ENCODE data around the gene ADARB2.
"Not testable (repeated sequence)": the region's sequence is repeated elsewhere in the genome, so short reads cannot be mapped to it uniquely, and the experiment has no call there.

The ADARB2 gene

DNA sequence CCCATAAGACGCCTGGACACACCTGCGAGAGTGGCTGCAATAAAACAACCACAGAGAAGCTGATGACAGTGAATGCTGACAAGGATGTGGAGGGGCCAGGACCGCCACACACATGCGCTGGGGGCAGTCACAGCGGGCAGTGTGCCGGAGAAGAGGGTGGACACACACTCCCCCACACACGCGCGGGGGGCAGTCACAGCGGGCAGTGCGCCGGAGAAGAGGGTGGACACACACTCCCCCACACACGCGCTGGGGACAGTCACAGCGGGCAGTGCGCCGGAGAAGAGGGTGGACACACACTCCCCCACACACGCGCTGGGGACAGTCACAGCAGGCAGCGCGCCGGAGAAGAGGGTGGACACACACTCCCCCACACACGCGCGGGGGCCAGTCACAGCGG lies 273.4 kb downstream of the ADARB2 start:
- not testable (repeated sequence) for DNase-seq (ENCODE audit: low spot score)

DNA sequence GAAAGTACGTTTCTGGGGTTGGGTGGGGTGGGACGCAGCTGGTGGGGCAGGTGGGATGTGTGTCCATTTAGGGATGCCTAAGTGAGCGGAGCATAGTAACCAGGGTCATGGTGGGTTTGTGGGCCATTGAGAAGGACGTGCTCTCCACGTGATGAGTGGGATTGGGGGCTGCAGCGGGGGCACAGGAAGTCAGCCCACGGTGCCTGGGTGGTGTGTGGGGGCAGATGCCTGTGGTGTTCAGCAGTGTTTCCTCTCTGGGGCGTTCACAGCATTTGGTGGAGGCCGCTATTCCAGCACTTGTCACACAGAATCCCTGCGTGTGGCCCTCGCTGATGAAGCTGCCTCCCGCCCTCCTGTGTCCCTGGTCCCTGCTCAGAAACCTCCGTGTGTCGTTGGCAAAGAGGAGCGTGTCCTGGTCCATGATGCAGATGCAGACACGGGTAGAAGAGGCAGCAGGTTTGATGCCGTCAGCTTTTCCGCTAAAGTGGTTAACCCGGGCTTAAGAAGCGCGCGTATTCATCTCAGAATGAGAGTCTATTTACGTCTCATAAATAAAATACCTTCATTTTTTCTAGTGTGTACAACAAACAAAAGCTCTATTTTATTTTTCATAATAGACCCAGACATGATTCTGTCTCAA lies 274.2 kb downstream of the ADARB2 start:
- DNase-seq (ENCODE audit: low spot score), result no peak

- no peak for DNase-seq (ENCODE audit: low spot score)
Measured at GRCh38 chr10:1462521-1462920, 274.8 kb downstream of the ADARB2 start.

GRCh38 chr10:1462032-1462431 lies 275.3 kb downstream of the ADARB2 start:
- no peak for DNase-seq (ENCODE audit: low spot score)

GRCh38 chr10:1461016-1461415 lies 276.3 kb downstream of the ADARB2 start:
- DNase-seq (ENCODE audit: low spot score), result no peak

- not testable (repeated sequence) for DNase-seq (ENCODE audit: low spot score)
Measured at GRCh38 chr10:1459664-1460063, 277.7 kb downstream of the ADARB2 start.

- DNase-seq (ENCODE audit: low spot score), result no peak
Measured at GRCh38 chr10:1454951-1455350, 282.4 kb downstream of the ADARB2 start.

- no peak for DNase-seq (ENCODE audit: low spot score)
Measured at GRCh38 chr10:1454428-1454827, 282.9 kb downstream of the ADARB2 start.

GRCh38 chr10:1452777-1453176 lies 284.5 kb downstream of the ADARB2 start:
- no peak for DNase-seq (ENCODE audit: low spot score)

DNA sequence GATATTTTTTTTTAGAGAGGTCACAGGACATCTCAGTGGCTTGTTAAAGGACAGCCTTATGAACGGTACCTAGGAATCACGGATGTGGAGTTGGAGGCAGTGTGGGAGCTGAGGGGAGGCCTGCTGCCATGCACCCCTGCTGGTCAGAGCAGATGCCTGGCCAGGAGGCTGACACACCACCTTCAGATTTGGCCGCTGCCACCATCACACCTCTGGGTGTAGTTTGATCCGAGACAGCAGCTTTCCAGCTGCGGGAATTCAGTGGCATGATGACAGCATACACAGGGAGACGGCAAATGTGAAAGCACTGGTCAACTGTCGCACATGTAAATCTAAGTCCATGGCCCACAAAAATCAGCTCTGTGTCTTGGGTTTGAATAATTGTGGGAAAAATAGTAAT lies 285.4 kb downstream of the ADARB2 start:
- no peak for DNase-seq (ENCODE audit: low spot score)

- DNase-seq (ENCODE audit: low spot score), result no peak
Measured at GRCh38 chr10:1451362-1451888, 285.9 kb downstream of the ADARB2 start.

- DNase-seq (ENCODE audit: low spot score), result no peak
Measured at GRCh38 chr10:1449572-1450205, 287.6 kb downstream of the ADARB2 start.

GRCh38 chr10:1449021-1449420 lies 288.3 kb downstream of the ADARB2 start:
- no peak for DNase-seq (ENCODE audit: low spot score)

DNA sequence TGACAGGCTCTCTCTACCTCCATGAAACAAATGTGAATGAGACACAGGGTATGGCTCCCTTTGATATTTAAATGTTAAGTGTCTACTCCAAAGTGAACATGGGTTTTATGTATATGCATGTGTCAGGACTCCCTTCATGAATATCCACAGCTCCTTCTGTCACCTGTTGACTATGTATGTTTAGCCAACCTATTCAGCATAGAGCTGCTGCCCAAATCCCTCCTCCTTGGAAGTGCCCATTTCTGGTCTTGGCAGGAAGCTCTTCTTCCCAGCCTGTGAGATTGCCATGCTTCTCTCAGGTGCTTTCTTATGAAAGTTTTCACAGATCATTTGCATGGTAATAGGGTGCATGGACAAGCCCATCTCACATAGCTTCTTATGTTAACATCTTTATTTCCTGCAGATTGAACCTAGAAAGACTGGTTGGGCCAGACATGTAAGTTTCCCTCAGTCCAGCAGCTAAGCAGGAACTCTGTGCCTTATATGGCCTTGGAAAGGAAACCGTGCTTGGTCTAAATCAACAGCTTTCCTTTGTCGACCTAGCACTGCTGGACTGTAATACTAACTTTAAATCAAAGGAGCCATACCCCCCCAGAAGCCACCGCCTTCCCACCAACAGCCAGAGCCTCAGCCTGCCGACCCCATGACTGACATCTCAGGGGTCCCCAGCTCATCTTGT lies 288.9 kb downstream of the ADARB2 start:
- no peak for DNase-seq (ENCODE audit: low spot score)

DNA sequence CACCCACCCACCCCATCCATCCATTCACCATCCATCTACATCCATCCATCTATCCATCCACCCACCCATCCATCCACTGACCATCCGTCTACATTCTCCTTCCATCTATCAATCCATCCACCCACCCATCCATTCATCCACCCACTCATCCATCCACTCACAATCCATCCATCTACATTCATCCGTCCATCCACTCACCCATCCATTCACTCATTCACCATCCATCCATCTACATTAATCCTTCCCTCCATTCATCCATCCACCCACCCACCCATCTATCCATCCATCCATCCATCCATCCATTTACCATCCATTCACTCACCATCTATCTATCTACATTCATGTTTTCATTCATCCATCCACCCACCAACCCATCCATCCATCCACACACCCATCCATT lies 292.5 kb downstream of the ADARB2 start:
- DNase-seq (ENCODE audit: low spot score), result no peak

GRCh38 chr10:1440897-1441296 lies 296.4 kb downstream of the ADARB2 start:
- DNase-seq (ENCODE audit: low spot score), result no peak

GRCh38 chr10:1434912-1435692 lies 302.2 kb downstream of the ADARB2 start:
- no peak for DNase-seq (ENCODE audit: low spot score)

DNA sequence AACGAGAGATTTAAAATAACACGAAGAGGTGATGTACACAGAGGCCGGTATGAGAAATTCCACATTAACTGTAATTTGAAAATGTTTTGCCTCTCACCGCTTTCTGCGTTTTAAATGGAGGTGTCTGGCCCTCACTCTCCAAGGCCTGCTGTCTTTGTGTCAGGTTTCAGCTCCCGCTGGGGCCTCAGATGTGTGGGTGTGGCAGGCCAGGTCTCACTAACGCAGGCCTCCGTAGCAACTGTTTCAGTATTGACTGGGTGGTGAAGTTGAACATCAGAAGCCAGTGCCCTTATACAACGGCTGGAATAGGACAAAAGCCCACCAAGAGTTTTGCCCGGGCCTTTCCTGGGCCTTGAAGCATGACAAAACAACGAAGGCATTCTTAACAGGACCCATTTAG lies 303.1 kb downstream of the ADARB2 start:
- no peak for DNase-seq (ENCODE audit: low spot score)

DNA sequence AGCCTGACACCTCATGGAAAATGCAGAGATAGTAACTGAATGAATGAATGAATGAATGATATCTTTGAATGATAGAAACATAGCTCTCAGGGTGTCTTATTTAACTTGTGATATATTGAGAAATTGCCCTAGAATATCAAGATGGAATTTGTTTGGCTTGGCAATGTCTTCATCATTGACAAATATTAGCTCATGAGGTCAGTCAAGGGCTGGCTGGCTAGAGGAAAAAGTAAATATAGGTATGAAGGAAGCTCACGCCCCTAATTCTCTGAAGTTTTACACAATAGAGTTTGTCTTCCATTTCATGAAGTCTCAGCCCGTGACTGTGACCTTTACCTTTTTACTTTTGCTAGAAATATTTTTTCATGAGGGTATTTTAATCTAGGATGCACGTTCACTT lies 305.2 kb downstream of the ADARB2 start:
- no peak for DNase-seq (ENCODE audit: low spot score)

DNA sequence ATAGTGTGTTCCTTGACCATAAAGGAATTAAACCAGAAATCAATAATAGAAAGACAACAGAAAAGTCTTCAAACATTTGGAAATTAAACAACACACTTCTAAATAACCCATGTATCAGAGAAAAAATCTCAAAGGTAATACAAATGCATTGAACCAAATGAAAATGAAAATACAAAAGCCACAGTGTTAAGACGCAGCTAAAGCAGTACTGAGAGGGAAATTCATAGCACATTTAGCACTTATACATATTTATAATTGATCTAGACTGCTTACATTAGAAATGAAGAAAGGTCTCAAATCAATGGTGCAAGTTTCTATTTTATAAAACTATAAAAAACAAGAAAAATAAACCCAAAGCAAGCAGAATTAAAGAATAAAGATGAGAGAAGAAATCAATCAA lies 306.1 kb downstream of the ADARB2 start:
- no peak for DNase-seq (ENCODE audit: low spot score)

- DNase-seq (ENCODE audit: low spot score), result not testable (repeated sequence)
Measured at GRCh38 chr10:1427521-1428186, 309.7 kb downstream of the ADARB2 start.

GRCh38 chr10:1426786-1427185 lies 310.5 kb downstream of the ADARB2 start:
- DNase-seq (ENCODE audit: low spot score), result no peak

Measured in HuH-7.5 (cell line).